ENCODE data around the gene GAB2.
A peak's percentile ranks its signal among the peaks of the same experiment; 100 is the strongest.
"Not testable (repeated sequence)": the region's sequence is repeated elsewhere in the genome, so short reads cannot be mapped to it uniquely, and the experiment has no call there.

GAB2 gene

DNA sequence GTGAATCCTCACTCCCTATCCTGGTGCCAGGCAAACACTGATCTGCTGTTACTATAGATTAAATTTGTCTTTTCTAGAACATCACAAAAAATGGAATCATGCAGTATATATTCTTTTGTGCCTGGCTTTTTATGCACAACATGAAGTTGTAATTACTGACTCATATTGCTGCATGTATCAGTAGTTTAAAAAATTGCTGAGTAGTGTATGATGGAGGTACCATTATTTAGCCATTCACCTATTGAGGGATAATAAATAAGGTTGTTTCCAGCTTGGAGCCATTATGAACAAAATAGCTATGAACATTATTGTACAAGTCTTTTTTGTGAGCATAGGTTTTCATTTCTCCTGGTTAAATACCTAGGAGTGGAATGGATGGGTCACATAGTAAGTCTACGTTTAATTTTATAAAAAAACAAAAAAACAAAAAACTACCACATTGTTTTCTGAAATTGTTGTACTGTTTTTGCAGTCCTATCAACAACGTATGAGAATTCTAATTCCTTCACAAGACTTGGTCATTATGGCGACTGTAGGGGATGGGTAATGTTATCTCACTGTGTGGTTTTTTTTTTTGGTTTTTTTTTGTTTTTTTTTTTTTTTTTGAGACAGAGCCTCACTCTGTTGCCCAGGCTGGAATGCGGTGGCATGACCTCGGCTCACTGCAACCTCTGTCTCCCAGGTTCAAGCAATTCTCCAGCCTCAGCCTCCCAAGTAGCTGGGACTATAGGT, 117.3 kb downstream of the GAB2 start:
- no peak for DNase-seq

DNA sequence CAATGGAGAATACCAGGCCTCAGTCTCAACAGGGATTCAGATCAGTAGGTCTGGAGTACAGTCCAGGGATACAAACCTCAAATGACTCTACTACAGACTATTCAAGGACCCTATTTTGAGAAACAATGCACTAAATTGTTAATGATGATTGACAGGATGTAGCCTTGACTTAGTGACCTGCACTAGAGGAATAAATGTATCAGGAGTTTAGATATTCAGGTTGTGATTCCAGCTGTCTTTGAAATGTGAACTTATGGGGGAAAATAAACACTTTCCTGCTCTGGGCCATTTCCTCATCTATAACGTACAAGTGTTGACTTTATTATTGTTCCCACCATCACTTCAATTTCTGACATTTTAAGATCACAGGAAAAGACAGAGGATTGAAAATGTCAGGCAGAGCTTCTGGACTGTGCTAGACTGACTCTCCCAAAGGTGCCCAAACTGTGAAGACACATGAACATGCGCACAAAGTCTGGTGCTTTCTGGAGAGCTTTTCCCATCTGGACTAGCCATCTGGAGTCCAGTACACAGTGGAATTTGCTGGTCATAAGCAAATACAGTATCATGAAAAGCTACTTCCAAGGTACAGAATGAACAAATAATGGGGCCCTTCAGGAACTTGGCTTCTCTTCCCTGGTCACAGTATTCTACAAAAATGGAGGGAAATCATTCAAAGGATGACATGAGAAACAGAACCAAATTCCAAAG, 118.5 kb downstream of the GAB2 start:
- DNase-seq = no peak

DNA sequence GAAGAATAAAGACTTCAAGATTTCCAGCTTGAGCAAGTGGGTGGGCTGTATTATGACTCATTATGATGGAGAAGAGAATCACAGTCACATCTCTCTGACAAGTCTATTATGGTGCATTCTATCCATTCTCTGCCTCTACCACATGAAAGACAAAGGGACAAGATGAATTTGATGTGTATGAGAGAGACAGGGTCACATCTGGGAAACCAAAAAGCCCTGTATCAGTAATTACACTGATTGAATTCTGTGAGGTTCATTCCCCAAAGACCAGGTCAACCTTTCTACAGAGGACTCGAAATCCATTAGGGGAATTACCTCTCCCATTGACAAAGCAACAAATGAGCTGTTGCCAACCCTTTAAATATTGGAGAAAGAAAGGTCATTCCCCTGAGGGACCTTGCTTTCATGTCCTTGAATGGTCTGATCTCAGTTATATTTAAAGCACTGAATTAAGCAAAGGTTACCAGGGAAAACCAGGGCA, 119.3 kb downstream of the GAB2 start:
- DNase-seq = no peak

DNA sequence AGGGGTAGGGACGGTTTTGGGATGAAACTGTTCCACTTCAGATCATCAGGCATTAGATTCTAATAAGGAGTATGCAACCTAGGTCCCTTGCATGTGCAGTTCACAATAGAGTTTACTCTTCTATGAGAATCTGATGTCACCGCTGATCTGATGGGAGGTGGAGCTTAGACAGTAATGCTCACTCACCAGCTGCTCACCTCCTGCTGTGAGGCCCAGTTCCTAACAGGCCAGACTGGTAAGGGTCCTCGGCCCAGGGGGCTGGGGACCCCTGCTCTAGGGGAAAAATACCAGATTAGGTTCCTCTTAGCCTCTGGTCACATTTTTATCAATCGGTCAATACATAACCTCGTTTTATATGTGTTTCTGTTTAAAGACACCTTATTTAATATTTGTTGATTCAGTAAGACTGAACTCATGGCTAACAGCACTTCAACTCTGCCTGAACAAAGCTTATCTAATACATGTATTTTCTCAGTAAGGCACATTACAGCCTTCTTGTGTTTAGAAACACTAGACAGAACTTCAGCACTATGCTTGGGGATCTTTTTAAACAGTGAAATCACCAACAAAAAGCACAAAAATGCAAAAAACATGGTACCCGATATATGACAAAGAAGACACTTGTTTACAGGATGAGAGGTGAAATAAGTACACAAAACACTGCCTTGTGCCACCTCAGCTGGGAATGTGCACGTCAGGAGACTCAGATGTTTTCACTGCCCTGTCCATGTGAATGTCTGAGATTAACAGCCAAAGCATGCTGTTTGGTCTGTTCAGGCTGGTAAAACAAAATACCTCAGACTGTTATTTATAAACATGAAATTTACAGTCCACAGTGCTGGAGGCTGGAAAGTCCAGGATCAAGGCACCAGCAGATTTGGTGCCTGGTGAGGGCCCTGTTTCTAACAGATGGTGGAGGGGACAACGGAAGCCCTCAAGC, 121.4 kb downstream of the GAB2 start:
- no peak for DNase-seq

DNA sequence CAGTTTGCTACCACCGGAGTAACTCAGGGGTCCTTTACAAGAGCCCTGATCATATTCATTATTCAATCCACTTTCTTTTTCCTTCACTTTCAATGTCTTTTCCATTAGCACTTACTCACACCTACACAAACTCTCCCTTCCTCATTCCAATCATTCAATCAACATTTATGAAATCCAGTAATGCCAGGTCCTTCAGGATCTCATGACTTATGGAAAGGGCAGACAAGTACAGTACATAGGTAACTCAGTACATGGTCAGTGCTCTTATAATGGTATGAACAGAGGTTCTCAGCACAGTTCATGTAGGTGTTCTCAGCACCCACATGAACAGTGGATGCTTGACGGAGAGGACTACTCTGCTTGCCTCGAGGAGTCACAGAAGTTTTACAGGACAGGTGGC, 122.3 kb downstream of the GAB2 start:
- no peak for DNase-seq

DNA sequence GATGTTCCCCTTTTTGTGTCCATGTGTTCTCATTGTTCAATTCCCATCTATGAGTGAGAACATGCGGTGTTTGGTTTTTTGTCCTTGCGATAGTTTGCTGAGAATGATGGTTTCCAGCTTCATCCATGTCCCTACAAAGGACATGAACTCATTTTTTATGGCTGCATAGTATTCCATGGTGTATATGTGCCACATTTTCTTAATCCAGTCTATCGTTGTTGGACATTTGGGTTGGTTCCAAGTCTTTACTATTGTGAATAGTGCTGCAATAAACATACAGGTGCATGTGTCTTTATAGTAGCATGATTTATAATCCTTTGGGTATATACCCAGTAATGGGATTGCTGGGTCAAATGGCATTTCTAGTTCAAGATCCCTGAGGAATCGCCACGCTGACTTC, 123.5 kb downstream of the GAB2 start:
- not testable (repeated sequence) for DNase-seq

DNA sequence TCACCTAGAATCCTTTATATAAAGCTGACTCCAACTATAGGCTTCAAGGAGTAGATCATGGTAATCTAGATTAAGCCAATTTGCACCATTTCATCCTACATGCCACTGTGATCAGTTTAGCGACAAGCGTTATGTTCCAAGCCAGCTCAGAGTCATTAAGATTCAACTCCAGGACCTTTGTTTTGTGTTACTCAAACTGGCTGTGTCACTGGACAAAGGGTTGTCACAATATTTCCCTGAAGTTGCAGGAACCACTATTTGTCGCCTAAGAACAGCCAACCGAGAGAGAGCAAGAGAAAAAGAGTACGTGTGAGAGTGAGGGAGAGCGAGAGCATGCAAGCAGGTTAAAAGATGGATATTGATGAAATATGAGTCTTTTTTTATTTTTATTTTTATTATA, 124.1 kb downstream of the GAB2 start:
- no peak for DNase-seq

DNA sequence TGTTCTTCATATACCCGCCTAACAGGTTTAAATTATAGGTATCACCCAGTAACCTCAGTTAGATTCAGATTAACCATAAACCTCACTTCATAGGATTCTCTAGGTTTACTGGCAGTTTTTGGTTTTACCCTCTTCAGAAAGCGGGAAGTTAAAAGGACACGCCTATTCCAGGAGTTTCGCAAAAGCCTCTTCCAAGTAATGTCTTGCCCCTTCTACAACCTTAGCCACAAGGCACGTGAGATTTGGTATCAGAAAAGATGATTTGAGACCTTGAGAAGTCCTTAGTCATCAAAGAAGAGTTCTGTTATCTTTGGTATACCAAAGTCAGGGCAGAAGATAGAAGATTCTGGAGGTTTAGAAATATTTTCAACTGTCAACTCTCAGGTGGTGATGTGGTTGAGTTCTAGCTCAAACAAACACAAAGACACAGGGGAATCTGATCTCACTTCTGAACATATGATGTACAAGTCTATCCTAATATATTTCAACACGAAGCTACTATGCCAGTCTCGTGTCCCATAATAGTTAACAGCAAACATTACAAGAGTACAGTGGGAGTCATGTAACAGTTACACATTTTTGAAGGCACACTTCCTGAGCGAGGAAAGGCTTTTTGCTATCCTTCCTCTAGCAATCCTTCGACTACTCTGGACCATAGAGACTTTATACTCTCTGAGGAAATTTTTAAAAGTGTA, 125.4 kb downstream of the GAB2 start:
- no peak for DNase-seq

DNA sequence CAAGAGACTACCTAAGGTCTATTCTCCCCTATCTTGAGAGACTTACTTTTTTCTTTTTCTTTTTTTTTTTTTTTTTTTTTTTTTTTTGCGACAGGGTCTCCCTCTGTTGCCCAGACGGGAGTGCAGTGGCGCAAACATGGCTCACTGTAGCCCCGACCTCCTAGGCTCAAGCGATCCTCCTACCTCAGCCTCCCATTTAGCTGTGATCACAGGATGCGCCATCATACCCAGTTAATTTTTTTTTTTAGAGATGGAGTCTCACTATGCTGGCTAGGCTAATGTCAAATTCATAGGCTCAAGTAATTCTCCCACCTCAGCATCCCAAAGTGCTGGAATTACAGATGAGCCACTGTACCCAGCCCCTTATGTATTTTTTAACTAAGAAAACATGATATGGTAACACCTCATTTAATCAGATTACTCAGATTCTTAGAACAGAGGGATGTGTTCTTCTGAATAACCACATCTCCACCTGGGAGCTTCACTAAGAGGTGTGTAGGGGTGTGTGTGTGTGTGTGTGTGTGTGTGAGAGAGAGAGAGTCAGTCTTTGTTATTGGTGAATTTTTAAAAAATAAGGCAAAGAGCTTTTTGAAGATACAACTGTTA, 126.0 kb downstream of the GAB2 start:
- peak; percentile 10 for DNase-seq

DNA sequence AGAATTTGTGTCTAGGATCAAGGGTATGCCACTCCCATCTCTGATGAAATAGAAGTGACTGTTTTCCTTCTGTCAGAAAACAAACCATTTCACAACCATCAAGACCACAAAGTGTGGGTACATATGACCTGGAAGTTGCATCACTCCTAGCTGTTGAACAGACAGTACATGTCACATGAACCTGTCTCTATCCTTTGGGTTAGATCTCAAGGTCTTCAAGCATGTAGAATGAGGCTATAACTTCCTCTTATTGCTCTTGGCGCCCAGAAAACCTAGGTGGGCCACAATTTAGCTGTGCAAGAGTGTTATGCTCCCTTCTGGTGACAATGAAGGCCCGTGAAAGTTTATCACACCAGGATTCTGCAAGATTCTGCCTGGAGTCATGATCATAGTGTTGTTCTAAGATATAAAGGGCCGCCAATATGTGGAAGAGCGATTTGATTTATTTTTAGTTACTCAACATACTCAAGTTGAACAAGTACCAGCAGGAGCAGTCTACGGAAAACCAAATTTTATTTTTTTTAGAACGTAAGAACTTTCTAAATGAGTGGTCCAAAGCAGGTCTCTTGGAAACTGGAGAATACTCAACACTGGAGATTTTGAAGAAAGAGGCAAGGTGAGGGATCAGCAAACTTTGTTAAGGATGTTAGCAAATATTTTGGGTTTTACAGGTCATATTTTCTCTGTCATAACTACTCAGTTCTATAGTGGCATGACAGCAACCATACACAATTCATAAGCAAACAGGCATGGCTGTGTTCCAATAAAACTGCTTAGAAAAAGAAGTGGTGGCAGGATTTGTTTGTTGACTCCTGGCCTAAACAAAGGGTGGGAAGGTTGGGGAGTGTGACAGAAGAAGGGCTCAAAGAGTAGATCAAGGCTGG, 127.1 kb downstream of the GAB2 start:
- no peak for DNase-seq

DNA sequence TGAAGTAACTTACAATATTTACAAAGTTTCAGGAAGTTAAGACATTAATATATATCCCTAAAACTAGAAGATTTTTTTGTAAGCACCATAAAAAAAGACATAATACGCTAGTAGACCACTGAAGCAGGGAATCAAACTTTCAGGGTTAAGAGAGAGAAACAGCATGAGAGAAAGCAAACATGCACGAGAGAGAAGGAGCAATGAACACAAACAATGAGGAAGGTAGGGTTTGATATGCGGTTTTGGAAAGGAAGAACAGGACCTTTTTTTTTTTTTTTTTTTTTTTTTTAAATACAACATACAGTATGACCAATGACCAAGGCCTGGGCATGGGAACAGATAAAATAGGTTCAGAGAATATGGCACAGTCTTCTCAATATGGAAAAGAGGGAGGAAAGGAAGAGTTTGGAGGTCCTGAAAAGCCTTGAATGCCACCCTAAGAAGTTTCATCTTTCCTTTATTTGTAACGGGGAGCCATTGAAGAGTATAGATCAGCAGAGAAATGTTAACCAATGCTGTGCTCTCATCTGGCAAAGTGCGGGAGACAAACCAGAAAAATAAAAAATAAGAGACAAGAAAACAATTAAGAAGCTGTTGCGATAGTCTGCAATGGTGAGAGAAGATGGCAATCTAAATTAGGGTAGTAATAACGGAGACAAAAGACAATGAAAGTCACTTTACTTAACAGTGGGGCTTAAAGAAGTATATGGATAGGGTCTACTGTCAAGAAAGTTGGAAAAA, 127.9 kb downstream of the GAB2 start:
- DNase-seq = no peak

DNA sequence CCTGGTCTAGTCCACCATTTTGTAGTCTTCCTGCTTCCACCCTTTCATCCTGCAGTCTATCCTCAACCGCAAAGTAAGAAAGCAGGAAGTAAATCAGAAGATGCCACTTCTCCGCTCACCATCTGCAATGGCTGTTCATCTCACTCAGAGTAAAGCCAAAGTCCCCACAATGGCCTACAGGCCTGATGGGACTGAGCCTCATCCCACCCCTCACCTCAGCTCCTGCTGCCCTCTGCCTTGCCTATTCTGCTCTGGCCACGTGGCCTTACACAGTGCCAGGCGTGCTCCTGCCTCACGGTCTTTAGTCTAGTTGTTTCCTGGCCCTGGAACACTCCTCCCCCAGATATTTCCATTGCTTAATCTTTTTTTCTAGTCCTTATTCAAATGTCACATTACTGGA, 133.4 kb downstream of the GAB2 start:
- DNase-seq = no peak

DNA sequence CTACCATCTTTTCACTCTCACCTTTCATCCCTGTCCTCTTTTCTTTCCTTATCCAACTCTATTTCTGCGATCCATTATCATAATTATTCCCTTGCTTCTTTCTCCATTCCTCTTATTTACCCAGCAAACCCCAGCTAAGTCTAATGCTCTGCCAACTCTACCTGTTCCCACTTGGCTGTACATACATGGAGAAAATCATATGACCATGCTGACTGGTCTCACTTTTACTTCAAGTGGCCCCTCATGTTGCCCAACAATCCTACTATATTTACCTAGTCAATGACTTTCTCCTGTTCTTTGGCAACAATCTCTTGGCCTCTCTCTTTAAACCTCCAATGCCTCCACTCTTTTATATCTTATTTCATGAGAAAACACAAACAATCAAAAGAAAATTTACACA, 134.8 kb downstream of the GAB2 start:
- DNase-seq = no peak

DNA sequence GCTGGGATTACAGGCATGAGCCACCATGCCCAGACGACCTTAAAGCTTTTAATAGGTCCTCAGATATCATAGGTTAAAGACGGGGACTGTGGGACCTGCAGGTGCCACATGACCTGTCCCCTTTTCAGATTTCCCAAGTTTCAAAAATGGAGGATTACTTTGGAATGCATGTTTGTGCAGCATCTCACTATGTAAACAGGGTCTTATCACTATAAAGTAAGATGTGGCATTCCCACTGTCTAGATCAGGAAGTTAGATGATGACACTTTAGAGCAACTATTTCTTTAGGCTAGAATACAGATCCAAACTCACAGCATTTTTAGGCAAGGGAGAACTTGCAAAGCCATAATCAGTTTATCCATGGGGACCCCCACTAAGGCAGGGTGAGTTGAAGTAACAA, 136.1 kb downstream of the GAB2 start:
- DNase-seq = no peak

DNA sequence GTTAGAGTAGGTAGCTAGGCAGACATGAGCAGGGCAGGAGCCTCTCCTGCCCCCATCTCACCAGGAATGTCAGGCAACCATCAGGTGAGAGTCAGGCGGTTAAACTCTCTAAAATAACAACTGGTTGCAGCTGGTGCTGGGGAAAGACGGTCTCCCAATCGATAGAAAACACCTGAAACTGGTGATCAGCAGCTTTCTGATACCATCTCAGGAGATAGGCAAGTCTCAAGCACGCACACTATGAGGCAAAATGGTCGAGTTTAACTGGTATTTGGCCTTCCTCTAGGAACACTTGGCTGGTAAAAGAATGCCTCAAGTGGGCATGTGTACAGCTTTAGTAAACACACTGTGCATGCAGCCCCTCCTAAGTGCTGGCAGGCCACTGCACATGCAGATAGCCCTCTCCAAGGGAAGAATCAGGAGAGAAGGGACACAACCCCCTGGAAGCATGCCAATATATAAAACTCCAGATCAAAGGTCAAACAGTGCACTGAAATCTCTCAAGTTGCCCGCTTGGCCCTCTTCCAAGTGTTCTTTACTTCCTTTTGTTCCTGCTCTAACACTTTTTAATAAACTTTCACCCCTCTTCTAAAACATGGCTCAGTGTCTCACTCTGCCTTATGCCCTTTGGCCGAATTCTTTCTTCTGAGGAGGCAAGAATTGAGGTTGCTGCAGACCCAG, 140.2 kb downstream of the GAB2 start:
- no peak for DNase-seq

DNA sequence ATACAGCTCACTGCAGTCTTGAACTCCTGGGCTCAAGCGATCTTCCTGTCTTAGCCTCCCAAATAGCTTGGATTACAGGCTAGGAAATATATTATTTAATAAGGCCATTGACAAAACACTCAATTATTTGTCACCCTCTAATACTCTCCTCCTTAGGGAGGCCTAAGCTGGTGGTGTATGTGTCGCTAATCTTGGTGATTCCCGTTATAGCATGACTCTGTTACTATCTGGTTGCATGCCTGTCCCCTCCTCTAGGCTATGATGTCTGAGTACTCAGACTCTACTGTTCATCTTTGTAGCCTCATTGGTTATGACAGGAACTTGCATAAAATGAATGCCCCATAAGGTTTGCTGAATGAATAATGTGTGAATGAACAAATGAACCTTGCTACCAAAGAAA, 141.3 kb downstream of the GAB2 start:
- DNase-seq = no peak

DNA sequence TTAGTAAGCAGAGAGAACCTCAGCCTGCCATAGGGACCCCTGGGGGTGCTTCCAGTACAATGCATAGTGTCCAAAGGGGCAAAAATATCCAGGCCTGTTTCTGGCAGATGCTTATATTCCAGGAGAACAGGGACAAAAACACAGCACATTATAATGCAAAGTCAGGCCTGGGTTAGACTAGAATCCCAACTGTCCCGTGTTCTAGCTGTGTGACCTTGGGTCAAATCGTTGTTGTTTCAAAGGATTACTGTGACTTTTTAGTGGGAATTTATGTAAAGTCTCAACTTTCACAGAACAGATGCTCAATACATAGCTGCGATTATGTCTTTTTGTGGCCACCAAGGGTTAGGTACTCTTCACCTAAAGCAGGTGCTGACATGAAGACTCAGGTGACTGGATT, 142.9 kb downstream of the GAB2 start:
- DNase-seq = no peak

DNA sequence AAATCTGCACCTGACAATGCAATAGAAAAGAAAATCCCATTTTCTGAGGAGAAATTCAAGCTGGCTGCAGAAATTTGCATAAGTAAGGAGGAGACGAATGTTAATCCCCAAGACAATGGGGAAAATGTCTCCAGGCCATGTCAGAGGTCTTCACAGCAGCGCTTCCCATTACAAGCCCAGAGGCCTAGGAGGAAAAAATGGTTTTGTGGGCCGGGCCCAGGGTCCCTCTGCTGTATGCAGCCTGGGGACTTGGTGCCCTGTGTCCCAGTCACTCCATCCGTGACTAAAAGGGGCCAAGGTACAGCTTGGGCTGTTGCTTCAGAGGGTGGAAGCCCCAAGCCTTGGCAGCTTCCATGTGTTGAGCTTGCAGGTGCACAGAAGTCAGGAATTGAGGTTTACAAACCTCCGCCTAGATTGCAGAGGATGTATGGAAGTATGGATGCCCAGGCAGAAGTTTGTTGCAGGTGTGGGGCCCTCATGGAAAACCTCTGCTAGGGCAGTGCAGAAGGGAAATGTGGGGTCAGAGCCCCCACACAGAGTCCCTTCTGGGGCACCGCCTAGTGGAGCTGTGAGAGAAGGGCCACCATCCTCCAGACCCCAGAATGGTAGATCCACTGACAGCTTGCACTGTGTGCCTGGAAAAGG, 144.9 kb downstream of the GAB2 start:
- DNase-seq = not testable (repeated sequence)

DNA sequence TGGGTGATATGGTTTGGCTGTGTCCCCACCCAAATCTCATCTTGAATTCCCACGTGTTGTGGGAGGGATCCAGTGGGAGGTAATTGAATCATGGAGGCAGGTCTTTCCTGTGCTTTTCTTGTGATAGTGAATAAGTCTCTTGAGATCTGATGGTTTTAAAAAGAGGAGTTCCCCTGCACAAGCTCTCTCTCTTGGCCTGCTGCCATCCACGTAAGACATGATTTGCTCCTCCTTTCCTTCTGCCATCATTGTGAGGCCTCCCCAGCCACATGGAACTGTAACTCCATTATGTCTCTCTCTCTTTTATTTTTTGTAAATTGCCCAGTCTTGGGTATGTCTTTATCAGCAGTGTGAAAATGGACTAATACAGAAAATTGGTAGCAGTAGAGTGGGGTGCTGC, 145.8 kb downstream of the GAB2 start:
- DNase-seq = not testable (repeated sequence)

Measured in stimulated activated CD4-positive, alpha-beta T cell treated with anti-CD3 and anti-CD28 coated beads, Interleukin-15, amount 100 ng/mL, for 24 hours (primary cell).